Upper lobe of right lung (tissue), 1 donor: ENCODE measurements around the gene NAALADL2. TPM values are rescaled to one million over a fixed set of nuclear protein-coding genes. Genes with fewer than 3 reads are reported as not detected.

ENCODE experiments used
- ATAC-seq: fragments of 200-7000 bp; cut with Tn5 transposase; one replicate; pipeline ENCODE4 v1.9.1; 2020; ENCODE audit warnings: mild to moderate bottlenecking, moderate library complexity
- DNase-seq: peaks from one replicate; pipeline ENCODE4 v3.0.0-alpha.2; 2020
- H3K27ac ChIP-seq: fragments of 200-600 bp; one replicate; pipeline ENCODE4 v1.8.0; 2022
- H3K27me3 ChIP-seq: fragments of 200-600 bp; one replicate; pipeline ENCODE4 v1.8.0; 2022; ENCODE audit warnings: mild to moderate bottlenecking
- H3K36me3 ChIP-seq: fragments of 200-600 bp; one replicate; pipeline ENCODE4 v1.8.0; 2022
- H3K4me1 ChIP-seq: fragments of 200-600 bp; one replicate; pipeline ENCODE4 v1.8.0; 2022
- H3K4me3 ChIP-seq: fragments of 200-600 bp; one replicate; pipeline ENCODE4 v1.8.0; 2022; ENCODE audit warnings: mild to moderate bottlenecking
- H3K9me3 ChIP-seq: fragments of 200-600 bp; one replicate; pipeline ENCODE4 v1.8.0; 2022
- intact Hi-C: fragments of 100-400 bp; cut with DNase I; formaldehyde crosslinking; loops from one replicate; pipeline ENCODE4 v1.11.0; 2022
- total RNA-seq: library from RNA; stranded (reverse); fragmentation: NEBNext Ultra II Directional; extraction: Animal tissue kit (Norgen Biotek cat#: 25700); gene quantifications from one replicate; pipeline ENCODE4 v1.2.1, GENCODE V29; 2021
- TF ChIP-seq, protein P1 (sequence below): fragments of 200-600 bp; IDR thresholded peaks from one replicate; pipeline ENCODE4 v1.8.0; 2022; ENCODE audit warnings: antibody characterized with exemption
- donor health status: DM: no; HTN: yes; CAD: no; lungs with severe emphysema.

Gene NAALADL2
- total RNA-seq, 1 donor from 2014 or later, result 8.5 TPM

DNA sequence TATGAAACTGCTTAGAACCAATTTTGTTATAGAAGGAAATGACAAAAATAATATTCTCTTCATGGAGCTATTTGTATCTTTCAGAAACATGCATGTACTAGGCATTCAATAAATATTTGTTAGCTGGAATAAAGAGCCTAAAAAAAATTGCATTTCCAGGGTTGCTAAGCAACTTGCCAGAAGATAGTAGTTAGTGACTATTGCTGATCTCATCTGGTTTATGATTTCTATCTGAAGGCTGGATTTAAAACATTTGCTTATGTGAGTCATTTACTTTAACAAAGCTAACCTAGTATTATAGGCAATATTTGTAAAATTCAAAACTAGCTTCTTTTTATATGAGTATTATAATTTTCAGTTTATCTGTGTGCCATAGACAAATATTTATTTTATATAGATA, 78.3 kb downstream of the NAALADL2 start:
- Histone ChIP-seq H3K27me3 (no peaks in the 10 kb centered on the region), H3K36me3 (no peaks in the 10 kb centered on the region), H3K9me3 (no peaks in the 10 kb centered on the region), H3K4me1 (no peaks in the 10 kb centered on the region), H3K27ac (no peak overlapping the region), H3K4me3 (no peak overlapping the region)
- no peak for DNase-seq
- ATAC-seq, result no peak
- TF ChIP-seq, protein P1, sequence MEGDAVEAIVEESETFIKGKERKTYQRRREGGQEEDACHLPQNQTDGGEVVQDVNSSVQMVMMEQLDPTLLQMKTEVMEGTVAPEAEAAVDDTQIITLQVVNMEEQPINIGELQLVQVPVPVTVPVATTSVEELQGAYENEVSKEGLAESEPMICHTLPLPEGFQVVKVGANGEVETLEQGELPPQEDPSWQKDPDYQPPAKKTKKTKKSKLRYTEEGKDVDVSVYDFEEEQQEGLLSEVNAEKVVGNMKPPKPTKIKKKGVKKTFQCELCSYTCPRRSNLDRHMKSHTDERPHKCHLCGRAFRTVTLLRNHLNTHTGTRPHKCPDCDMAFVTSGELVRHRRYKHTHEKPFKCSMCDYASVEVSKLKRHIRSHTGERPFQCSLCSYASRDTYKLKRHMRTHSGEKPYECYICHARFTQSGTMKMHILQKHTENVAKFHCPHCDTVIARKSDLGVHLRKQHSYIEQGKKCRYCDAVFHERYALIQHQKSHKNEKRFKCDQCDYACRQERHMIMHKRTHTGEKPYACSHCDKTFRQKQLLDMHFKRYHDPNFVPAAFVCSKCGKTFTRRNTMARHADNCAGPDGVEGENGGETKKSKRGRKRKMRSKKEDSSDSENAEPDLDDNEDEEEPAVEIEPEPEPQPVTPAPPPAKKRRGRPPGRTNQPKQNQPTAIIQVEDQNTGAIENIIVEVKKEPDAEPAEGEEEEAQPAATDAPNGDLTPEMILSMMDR, result no peak
- intact Hi-C loops, result no loop called here

DNA sequence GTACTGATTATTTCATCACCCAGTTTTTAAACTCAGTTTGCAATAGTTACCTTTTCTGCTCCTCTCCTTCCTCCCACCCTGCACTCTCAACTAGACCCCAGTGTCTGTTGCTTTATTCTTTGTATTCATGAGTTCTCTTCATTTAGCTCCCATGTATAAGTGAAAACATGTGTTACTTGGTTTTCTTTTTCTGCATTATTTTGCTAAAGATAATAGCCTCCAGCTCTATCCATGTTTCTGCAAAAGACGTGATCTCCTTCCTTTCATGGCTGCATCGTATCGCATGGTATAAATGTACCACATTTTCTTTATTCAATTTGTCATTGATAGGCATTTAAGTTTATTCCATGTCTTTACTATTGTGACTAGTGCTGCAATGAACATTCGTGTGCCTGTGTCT, 79.0 kb downstream of the NAALADL2 start:
- ATAC-seq (no peak), DNase-seq (no peak)
- Histone ChIP-seq H3K4me3 (no peak overlapping the region), H3K4me1 (no peaks in the 10 kb centered on the region), H3K36me3 (no peaks in the 10 kb centered on the region), H3K27me3 (no peaks in the 10 kb centered on the region), H3K9me3 (no peaks in the 10 kb centered on the region), H3K27ac (no peak overlapping the region)
- intact Hi-C loops, result no loop called here
- TF ChIP-seq, protein P1, result no peak

DNA sequence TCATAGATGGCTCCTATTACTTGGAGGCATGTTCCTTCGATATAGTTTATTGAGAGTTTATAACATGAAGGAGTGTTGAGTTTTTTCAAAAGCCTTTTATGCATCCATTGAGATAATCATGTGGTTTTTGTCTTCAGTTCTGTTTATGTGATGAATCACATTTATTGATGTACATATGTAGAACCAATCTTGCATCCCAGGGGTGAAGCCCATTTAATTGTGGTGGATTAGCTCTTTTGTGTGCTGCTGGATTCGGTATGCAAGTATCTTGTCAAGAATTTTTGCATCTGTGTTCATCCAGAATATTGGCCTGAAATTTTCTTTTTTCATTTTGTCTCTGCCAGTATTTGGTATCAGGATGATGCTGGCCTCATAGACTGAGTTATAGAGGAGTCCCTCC, 81.0 kb downstream of the NAALADL2 start:
- no peak overlapping the region for H3K4me3 ChIP-seq

DNA sequence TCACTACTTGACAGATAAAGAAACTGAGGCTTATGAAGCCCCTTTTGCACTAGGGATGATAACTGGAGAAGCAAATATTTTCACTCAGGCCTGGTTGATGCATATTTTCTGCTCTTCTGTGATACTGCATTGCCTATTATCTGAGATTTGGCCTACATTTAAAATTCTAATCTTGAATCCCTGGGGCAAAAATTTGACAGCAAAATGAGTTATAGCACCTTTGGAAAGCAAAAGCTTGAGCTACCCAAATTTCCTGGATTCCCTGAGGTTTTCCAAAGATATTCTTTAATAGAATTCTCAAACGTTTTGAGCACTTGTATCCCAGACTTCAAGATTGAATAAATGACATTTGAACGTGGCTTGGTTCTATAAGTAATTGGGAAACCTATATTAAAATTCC, 86.1 kb downstream of the NAALADL2 start:
- Histone ChIP-seq H3K36me3 (no peaks in the 10 kb centered on the region), H3K4me3 (no peak overlapping the region), H3K27me3 (no peaks in the 10 kb centered on the region), H3K4me1 (no peaks in the 10 kb centered on the region), H3K9me3 (no peaks in the 10 kb centered on the region), H3K27ac (no peak overlapping the region)
- ATAC-seq, result no peak
- no peak for DNase-seq
- intact Hi-C loops, result no loop called here
- TF ChIP-seq, protein P1, result no peak

More for the DNA sequence above, 81.0 kb downstream of the NAALADL2 start:
- intact Hi-C loops, result no loop called here
- Histone ChIP-seq H3K4me1 (no peaks in the 10 kb centered on the region), H3K27me3 (no peaks in the 10 kb centered on the region), H3K36me3 (no peaks in the 10 kb centered on the region), H3K27ac (no peak overlapping the region), H3K9me3 (no peaks in the 10 kb centered on the region)
- ATAC-seq, result no peak
- TF ChIP-seq, protein P1, result no peak
- no peak for DNase-seq

DNA sequence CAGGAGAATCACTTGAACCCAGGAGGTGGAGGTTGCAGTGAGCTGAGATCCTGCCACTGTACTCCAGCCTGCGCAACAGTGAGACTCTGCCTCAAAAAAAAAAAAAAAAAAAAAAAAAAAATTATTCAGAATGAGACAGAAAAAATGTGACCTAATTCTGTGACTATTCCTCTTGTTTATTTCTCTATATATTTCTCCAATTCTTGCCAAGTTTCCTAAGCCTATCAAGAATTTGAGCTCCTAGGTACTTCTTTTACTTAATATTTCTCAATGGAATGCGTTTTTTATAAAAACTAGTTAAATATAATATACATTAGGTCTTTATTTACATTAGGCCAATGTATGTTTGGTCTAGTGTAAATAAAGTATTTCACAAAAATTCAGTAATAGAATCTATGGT, 86.8 kb downstream of the NAALADL2 start:
- TF ChIP-seq, protein P1, result no peak
- no peak for ATAC-seq
- no peak for DNase-seq
- no peak overlapping the region for H3K27ac ChIP-seq
- no peak overlapping the region for H3K4me3 ChIP-seq
- H3K9me3 ChIP-seq, result no peaks in the 10 kb centered on the region
- intact Hi-C loops, result no loop called here
- H3K27me3 ChIP-seq, result no peaks in the 10 kb centered on the region
- H3K4me1 ChIP-seq, result no peaks in the 10 kb centered on the region
- no peaks in the 10 kb centered on the region for H3K36me3 ChIP-seq

DNA sequence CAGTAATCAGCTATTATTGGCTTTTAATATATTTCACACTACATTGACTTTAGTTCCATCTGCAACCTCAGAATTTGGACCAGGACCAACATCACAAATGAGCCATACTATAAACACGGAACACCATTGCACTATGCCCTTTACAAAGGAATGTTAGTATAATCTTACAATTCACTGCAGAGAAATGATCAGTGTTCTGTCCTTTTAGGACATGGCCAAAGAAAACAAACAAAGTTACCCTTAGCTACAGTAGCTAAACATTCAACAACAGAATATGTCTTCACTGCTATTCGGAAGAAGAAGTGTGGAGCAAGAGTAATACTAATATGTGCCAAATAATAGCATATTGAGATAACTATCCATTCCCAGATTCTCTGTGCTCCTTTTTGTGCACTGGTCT, 90.4 kb downstream of the NAALADL2 start:
- ATAC-seq (no peak), DNase-seq (no peak)
- Histone ChIP-seq H3K27ac (no peak overlapping the region), H3K27me3 (no peaks in the 10 kb centered on the region), H3K4me1 (no peaks in the 10 kb centered on the region), H3K4me3 (no peak overlapping the region), H3K36me3 (no peaks in the 10 kb centered on the region), H3K9me3 (no peaks in the 10 kb centered on the region)
- intact Hi-C loops, result no loop called here
- TF ChIP-seq, protein P1, result no peak
